HCT116 (cell line): Measurements from ENCODE around the gene TEAD1. TPM values are rescaled to one million over a fixed set of nuclear protein-coding genes. Genes with fewer than 3 reads are reported as not detected.

ENCODE experiments used
- ATAC-seq: fragments of 200-7000 bp; cut with Tn5 transposase; 2 replicates; pipeline ENCODE4 v1.9.1; 2020; ENCODE audit warnings: mild to moderate bottlenecking, moderate library complexity
- BruUV-seq: library from RNA; stranded (reverse); fragments of 400-500 nt; replicated peaks from 2 replicates; lab custom pipeline; 2021; lab: Mats Ljungman, UMichigan
- CTCF ChIA-PET: fragments of 300-600 bp; sonication (Branson Sonifier 250); formaldehyde crosslinking; loops from one replicate; lab custom pipeline; 2021; ENCODE audit warnings: antibody characterized with exemption; lab: Charles Lee
- POLR2A ChIA-PET: fragments of 300-600, 350-600 bp; sonication (Branson Sonifier 250); formaldehyde crosslinking; loops from one replicate; lab custom pipeline; 2021; ENCODE audit warnings: antibody characterized with exemption; lab: Charles Lee
- RAD21 ChIA-PET, 2 experiments: fragments of 300-600 bp; sonication (Branson Sonifier 250); formaldehyde crosslinking; loops; one replicate each; lab custom pipeline; 2023; ENCODE audit warnings: low total read pairs in 2 of 2; ENCODE audit not compliant: uncharacterized antibody in 2 of 2, unreplicated experiment in 2 of 2, low non-redundant PET in 1 of 2; lab: Charles Lee
- DNase-seq: peaks from one replicate; pipeline ENCODE4 v3.0.0-alpha.2; 2010; ENCODE audit warnings: low read depth, low spot score
- H2AFZ ChIP-seq: fragments of 200-600 bp; shearing (Covaris generic), sonication (generic); 2 replicates; pipeline ENCODE4 v1.6.1; 2017; ENCODE audit warnings: low read depth, mixed run types, mixed read lengths, antibody characterized with exemption, low read length; ENCODE audit not compliant: poor library complexity, severe bottlenecking
- H3K27ac ChIP-seq: 2 replicates; pipeline ENCODE4 v1.5.1; 2012; ENCODE audit warnings: low read depth, low read length
- H3K27me3 ChIP-seq: fragments of 200-600 bp; sonication (generic); 2 replicates; pipeline ENCODE4 v1.6.1; 2016; ENCODE audit warnings: mixed run types, low read length, mixed read lengths; ENCODE audit not compliant: insufficient read depth
- H3K36me3 ChIP-seq, 2 experiments: fragments of 200-500 bp in 1 of 2; fragments of 200-600 bp in 1 of 2; sonication (Bioruptor generic) in 1 of 2; sonication (generic) in 1 of 2; 2 replicates each; pipeline versions ENCODE4 v1.5.1 to v1.6.1; 2014 to 2016; ENCODE audit warnings: low read length in 2 of 2, inconsistent platforms in 1 of 2, mixed read lengths in 1 of 2, mixed run types in 1 of 2; ENCODE audit not compliant: insufficient read depth in 2 of 2, control insufficient read depth in 1 of 2
- H3K4me1 ChIP-seq, 2 experiments: fragments of 200-600 bp in 1 of 2; sonication (generic) in 1 of 2; 2 replicates each; pipeline versions ENCODE4 v1.5.1 to v1.6.1; 2012 to 2017; ENCODE audit warnings: low read length in 2 of 2, inconsistent platforms in 1 of 2, mild to moderate bottlenecking in 1 of 2, mixed read lengths in 1 of 2, mixed run types in 1 of 2, moderate library complexity in 1 of 2; ENCODE audit not compliant: insufficient read depth in 2 of 2, control insufficient read depth in 1 of 2
- H3K4me2 ChIP-seq: fragments of 200-600 bp; sonication (generic); 2 replicates; pipeline ENCODE4 v1.6.1; 2017; ENCODE audit warnings: mixed run types, low read length, mixed read lengths
- H3K4me3 ChIP-seq, 2 experiments: fragments of 200-600 bp in 1 of 2; sonication (generic) in 1 of 2; replicated peaks in 1 of 2; 2 replicates each; pipeline ENCODE4 v1.5.1; 2011 to 2016; ENCODE audit warnings: low read length in 2 of 2, control low read depth in 1 of 2, low read depth in 1 of 2, mild to moderate bottlenecking in 1 of 2, mixed read lengths in 1 of 2, mixed run types in 1 of 2
- H3K79me2 ChIP-seq: fragments of 200-600 bp; sonication (generic); 2 replicates; pipeline ENCODE4 v1.6.1; 2017; ENCODE audit warnings: mild to moderate bottlenecking, mixed run types, low read length, moderate library complexity, mixed read lengths; ENCODE audit not compliant: insufficient read depth
- H3K9ac ChIP-seq: fragments of 200-600 bp; sonication (generic); 2 replicates; pipeline ENCODE4 v1.6.1; 2016; ENCODE audit warnings: low read length, mixed read lengths
- H3K9me2 ChIP-seq: fragments of 200-600 bp; sonication (generic), shearing (Covaris generic); 2 replicates; pipeline ENCODE4 v1.6.1; 2017; ENCODE audit warnings: mixed run types, mild to moderate bottlenecking, moderate library complexity; ENCODE audit not compliant: insufficient read depth
- H3K9me3 ChIP-seq, 2 experiments: fragments of 200-500 bp in 1 of 2; fragments of 200-600 bp in 1 of 2; sonication (Bioruptor generic) in 1 of 2; sonication (generic) in 1 of 2; 2 replicates each; pipeline ENCODE4 v1.6.1; 2014 to 2017; ENCODE audit warnings: low read length in 2 of 2, mixed read lengths in 2 of 2, inconsistent platforms in 1 of 2, low read depth in 1 of 2, mild to moderate bottlenecking in 1 of 2, mixed run types in 1 of 2, moderate library complexity in 1 of 2; ENCODE audit not compliant: control insufficient read depth in 1 of 2, insufficient read depth in 1 of 2
- H4K20me1 ChIP-seq: fragments of 200-600 bp; sonication (generic), shearing (Covaris generic); 2 replicates; pipeline ENCODE4 v1.6.1; 2017; ENCODE audit warnings: mixed run types, mild to moderate bottlenecking, moderate library complexity; ENCODE audit not compliant: insufficient read depth
- CBX3 ChIP-seq: IDR thresholded peaks from 2 replicates; pipeline ENCODE4 v1.6.1; 2012; ENCODE audit warnings: low read depth
- CEBPB ChIP-seq: IDR thresholded peaks from 2 replicates; pipeline ENCODE4 v1.6.1; 2012; ENCODE audit warnings: low read depth
- EGR1 ChIP-seq: IDR thresholded peaks from 2 replicates; pipeline ENCODE4 v1.6.1; 2012; ENCODE audit warnings: low read depth
- ELF1 ChIP-seq: IDR thresholded peaks from 2 replicates; pipeline ENCODE4 v1.6.1; 2012; ENCODE audit warnings: low read depth, borderline replicate concordance
- EZH2 ChIP-seq: fragments of 200-600 bp; sonication (generic); IDR thresholded peaks from 2 replicates; pipeline ENCODE4 v1.6.1; 2017; ENCODE audit warnings: antibody characterized with exemption, mixed run types
- EZH2phosphoT487 ChIP-seq: fragments of 200-600 bp; IDR thresholded peaks from 2 replicates; pipeline ENCODE4 v1.6.1; 2018; ENCODE audit warnings: antibody characterized with exemption, borderline replicate concordance
- FOSL1 ChIP-seq: IDR thresholded peaks from 2 replicates; pipeline ENCODE4 v1.6.1; 2012; ENCODE audit warnings: low read depth
- JUND ChIP-seq: IDR thresholded peaks from 2 replicates; pipeline ENCODE4 v1.6.1; 2012
- POLR2A ChIP-seq: IDR thresholded peaks from 2 replicates; pipeline ENCODE4 v1.7.0; 2011; ENCODE audit warnings: borderline replicate concordance; ENCODE audit not compliant: insufficient read depth, insufficient read length; ENCODE audit errors: extremely low read depth
- POLR2AphosphoS5 ChIP-seq: IDR thresholded peaks from 2 replicates; pipeline ENCODE4 v1.6.1; 2011; ENCODE audit warnings: mild to moderate bottlenecking, low read depth, low read length, moderate library complexity
- SIN3A ChIP-seq: IDR thresholded peaks from 2 replicates; pipeline ENCODE4 v1.6.1; 2012; ENCODE audit warnings: low read depth
- SP1 ChIP-seq: IDR thresholded peaks from 2 replicates; pipeline ENCODE4 v1.6.1; 2012; ENCODE audit warnings: low read depth
- SRF ChIP-seq: IDR thresholded peaks from 2 replicates; pipeline ENCODE4 v1.6.1; 2012; ENCODE audit warnings: low read depth
- TCF7L2 ChIP-seq: IDR thresholded peaks from 2 replicates; pipeline ENCODE4 v1.7.0; 2011; ENCODE audit warnings: borderline replicate concordance, inconsistent platforms; ENCODE audit not compliant: insufficient read depth, insufficient read length; ENCODE audit errors: extremely low read depth
- YY1 ChIP-seq: IDR thresholded peaks from 2 replicates; pipeline ENCODE4 v1.6.1; 2011; ENCODE audit warnings: low read length, low read depth, moderate library complexity, mild to moderate bottlenecking; ENCODE audit not compliant: insufficient replicate concordance; ENCODE audit errors: extremely low read depth
- ZBTB33 ChIP-seq: IDR thresholded peaks from 2 replicates; pipeline ENCODE4 v1.6.1; 2011; ENCODE audit warnings: mild to moderate bottlenecking, low read length, moderate library complexity; ENCODE audit not compliant: insufficient replicate concordance; ENCODE audit errors: extremely low read depth
- ZFX ChIP-seq: fragments of 450-650 bp; IDR thresholded peaks from 2 replicates; pipeline ENCODE4 v1.6.1; 2017
- ZNF274 ChIP-seq: fragments of 200-500 bp; sonication (Bioruptor generic); IDR thresholded peaks from 2 replicates; pipeline ENCODE4 v1.6.1; 2014; ENCODE audit warnings: mild to moderate bottlenecking, low read depth, low read length, inconsistent platforms
- intact Hi-C: fragments of 100-400 bp; cut with micrococcal nuclease; formaldehyde crosslinking; loops from 2 replicates; pipeline ENCODE4 v1.10.0; 2022
- total RNA-seq: library from RNA; stranded (reverse); gene quantifications from one replicate; pipeline ENCODE4 v1.2.1, GENCODE V29; 2021; ENCODE audit not compliant: unreplicated experiment
- TF ChIP-seq, protein P1 (sequence below): IDR thresholded peaks from 2 replicates; pipeline ENCODE4 v1.6.1; 2012

Gene TEAD1
- total RNA-seq, 1 experiment from 2014 or later: 103 TPM

DNA sequence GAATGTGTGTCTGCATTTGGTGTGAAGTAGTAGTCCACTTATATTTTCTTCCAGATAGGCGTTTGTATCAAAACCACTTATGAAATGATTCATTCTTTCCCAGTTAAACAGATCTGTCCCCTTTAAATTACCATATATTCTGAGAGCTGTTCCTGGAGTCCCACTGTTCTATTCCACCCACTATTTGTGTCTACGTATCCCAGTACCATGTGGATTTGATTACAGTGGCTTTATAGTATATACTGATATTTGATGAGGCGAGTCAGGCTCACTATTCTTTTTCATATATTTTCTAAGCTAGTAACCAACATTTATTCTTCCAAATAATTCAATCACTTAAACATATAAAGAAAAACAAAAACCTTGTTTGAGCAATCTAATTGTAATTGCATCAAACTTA, 253.0 kb downstream of the TEAD1 start:
- Histone ChIP-seq H3K4me1 (no peaks in the 10 kb centered on the region), H3K27ac (no peak overlapping the region), H3K36me3 (peaks cover 3% of the 10 kb centered on the region in 2 experiments; a peak in 1 of 4 replicates), H3K9ac (no peak overlapping the region), H3K4me3 (no peak overlapping the region), H3K9me2 (no peaks in the 10 kb centered on the region), H3K9me3 (no peaks in the 10 kb centered on the region), H3K27me3 (no peaks in the 10 kb centered on the region), H4K20me1 (0 out of 2 replicates have a peak, but pooled peaks cover 5% of the 10 kb centered on the region), H3K4me2 (no peak overlapping the region), H3K79me2 (no peaks in the 10 kb centered on the region), H2AFZ (no peak overlapping the region)
- POLR2A ChIA-PET: no interaction called here
- no peak for TF ChIP-seq POLR2A
- no peak for TF ChIP-seq ZBTB33
- no peak for TF ChIP-seq EZH2phosphoT487
- no peak for TF ChIP-seq YY1
- no peak for TF ChIP-seq ZFX
- no peak for TF ChIP-seq SRF
- TF ChIP-seq, protein P1, sequence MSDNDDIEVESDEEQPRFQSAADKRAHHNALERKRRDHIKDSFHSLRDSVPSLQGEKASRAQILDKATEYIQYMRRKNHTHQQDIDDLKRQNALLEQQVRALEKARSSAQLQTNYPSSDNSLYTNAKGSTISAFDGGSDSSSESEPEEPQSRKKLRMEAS: no peak
- TF ChIP-seq ZNF274: no peak
- TF ChIP-seq SP1: no peak
- no peak for TF ChIP-seq CBX3
- TF ChIP-seq EGR1: no peak
- TF ChIP-seq POLR2AphosphoS5: no peak
- TF ChIP-seq JUND: no peak
- TF ChIP-seq FOSL1: no peak
- TF ChIP-seq EZH2: no peak
- no peak for TF ChIP-seq CEBPB
- no peak for TF ChIP-seq TCF7L2
- TF ChIP-seq ELF1: no peak
- TF ChIP-seq SIN3A: no peak
- CTCF ChIA-PET: interaction anchor here (0.7 to 1.4 kb wide), 2 partner anchors 13 to 639 kb away, joined by 3 to 7 read pairs; no protein-coding TSS in a partner anchor
- DNase-seq: no peak
- no TSS peak for BruUV-seq
- intact Hi-C loops: no loop called here
- no peak for ATAC-seq
- RAD21 ChIA-PET: no interaction called here
